HCT116 (cell line): ENCODE data around the gene FAM131C. TPM values are rescaled to one million over a fixed set of nuclear protein-coding genes. Genes with fewer than 3 reads are reported as not detected.

Experiments
- ATAC-seq: fragments of 200-7000 bp; cut with Tn5 transposase; 2 replicates; pipeline ENCODE4 v1.9.1; 2020; ENCODE audit warnings: mild to moderate bottlenecking, moderate library complexity
- BruUV-seq: library from RNA; stranded (reverse); fragments of 400-500 nt; replicated peaks from 2 replicates; lab custom pipeline; 2021; lab: Mats Ljungman, UMichigan
- CTCF ChIA-PET: fragments of 300-600 bp; sonication (Branson Sonifier 250); formaldehyde crosslinking; loops from one replicate; lab custom pipeline; 2021; ENCODE audit warnings: antibody characterized with exemption; lab: Charles Lee
- POLR2A ChIA-PET: fragments of 300-600, 350-600 bp; sonication (Branson Sonifier 250); formaldehyde crosslinking; loops from one replicate; lab custom pipeline; 2021; ENCODE audit warnings: antibody characterized with exemption; lab: Charles Lee
- RAD21 ChIA-PET, 2 experiments: fragments of 300-600 bp; sonication (Branson Sonifier 250); formaldehyde crosslinking; loops; one replicate each; lab custom pipeline; 2023; ENCODE audit warnings: low total read pairs in 2 of 2; ENCODE audit not compliant: uncharacterized antibody in 2 of 2, unreplicated experiment in 2 of 2, low non-redundant PET in 1 of 2; lab: Charles Lee
- DNase-seq: peaks from one replicate; pipeline ENCODE4 v3.0.0-alpha.2; 2010; ENCODE audit warnings: low read depth, low spot score
- H2AFZ ChIP-seq: fragments of 200-600 bp; shearing (Covaris generic), sonication (generic); 2 replicates; pipeline ENCODE4 v1.6.1; 2017; ENCODE audit warnings: low read depth, mixed run types, mixed read lengths, antibody characterized with exemption, low read length; ENCODE audit not compliant: poor library complexity, severe bottlenecking
- H3K27ac ChIP-seq: 2 replicates; pipeline ENCODE4 v1.5.1; 2012; ENCODE audit warnings: low read depth, low read length
- H3K27me3 ChIP-seq: fragments of 200-600 bp; sonication (generic); 2 replicates; pipeline ENCODE4 v1.6.1; 2016; ENCODE audit warnings: mixed run types, low read length, mixed read lengths; ENCODE audit not compliant: insufficient read depth
- H3K36me3 ChIP-seq, 2 experiments: fragments of 200-500 bp in 1 of 2; fragments of 200-600 bp in 1 of 2; sonication (Bioruptor generic) in 1 of 2; sonication (generic) in 1 of 2; 2 replicates each; pipeline versions ENCODE4 v1.5.1 to v1.6.1; 2014 to 2016; ENCODE audit warnings: low read length in 2 of 2, inconsistent platforms in 1 of 2, mixed read lengths in 1 of 2, mixed run types in 1 of 2; ENCODE audit not compliant: insufficient read depth in 2 of 2, control insufficient read depth in 1 of 2
- H3K4me1 ChIP-seq, 2 experiments: fragments of 200-600 bp in 1 of 2; sonication (generic) in 1 of 2; 2 replicates each; pipeline versions ENCODE4 v1.5.1 to v1.6.1; 2012 to 2017; ENCODE audit warnings: low read length in 2 of 2, inconsistent platforms in 1 of 2, mild to moderate bottlenecking in 1 of 2, mixed read lengths in 1 of 2, mixed run types in 1 of 2, moderate library complexity in 1 of 2; ENCODE audit not compliant: insufficient read depth in 2 of 2, control insufficient read depth in 1 of 2
- H3K4me2 ChIP-seq: fragments of 200-600 bp; sonication (generic); 2 replicates; pipeline ENCODE4 v1.6.1; 2017; ENCODE audit warnings: mixed run types, low read length, mixed read lengths
- H3K4me3 ChIP-seq, 2 experiments: fragments of 200-600 bp in 1 of 2; sonication (generic) in 1 of 2; replicated peaks in 1 of 2; 2 replicates each; pipeline ENCODE4 v1.5.1; 2011 to 2016; ENCODE audit warnings: low read length in 2 of 2, control low read depth in 1 of 2, low read depth in 1 of 2, mild to moderate bottlenecking in 1 of 2, mixed read lengths in 1 of 2, mixed run types in 1 of 2
- H3K79me2 ChIP-seq: fragments of 200-600 bp; sonication (generic); 2 replicates; pipeline ENCODE4 v1.6.1; 2017; ENCODE audit warnings: mild to moderate bottlenecking, mixed run types, low read length, moderate library complexity, mixed read lengths; ENCODE audit not compliant: insufficient read depth
- H3K9ac ChIP-seq: fragments of 200-600 bp; sonication (generic); 2 replicates; pipeline ENCODE4 v1.6.1; 2016; ENCODE audit warnings: low read length, mixed read lengths
- H3K9me2 ChIP-seq: fragments of 200-600 bp; sonication (generic), shearing (Covaris generic); 2 replicates; pipeline ENCODE4 v1.6.1; 2017; ENCODE audit warnings: mixed run types, mild to moderate bottlenecking, moderate library complexity; ENCODE audit not compliant: insufficient read depth
- H3K9me3 ChIP-seq, 2 experiments: fragments of 200-500 bp in 1 of 2; fragments of 200-600 bp in 1 of 2; sonication (Bioruptor generic) in 1 of 2; sonication (generic) in 1 of 2; 2 replicates each; pipeline ENCODE4 v1.6.1; 2014 to 2017; ENCODE audit warnings: low read length in 2 of 2, mixed read lengths in 2 of 2, inconsistent platforms in 1 of 2, low read depth in 1 of 2, mild to moderate bottlenecking in 1 of 2, mixed run types in 1 of 2, moderate library complexity in 1 of 2; ENCODE audit not compliant: control insufficient read depth in 1 of 2, insufficient read depth in 1 of 2
- H4K20me1 ChIP-seq: fragments of 200-600 bp; sonication (generic), shearing (Covaris generic); 2 replicates; pipeline ENCODE4 v1.6.1; 2017; ENCODE audit warnings: mixed run types, mild to moderate bottlenecking, moderate library complexity; ENCODE audit not compliant: insufficient read depth
- CEBPB ChIP-seq: IDR thresholded peaks from 2 replicates; pipeline ENCODE4 v1.6.1; 2012; ENCODE audit warnings: low read depth
- EZH2phosphoT487 ChIP-seq: fragments of 200-600 bp; IDR thresholded peaks from 2 replicates; pipeline ENCODE4 v1.6.1; 2018; ENCODE audit warnings: antibody characterized with exemption, borderline replicate concordance
- FOSL1 ChIP-seq: IDR thresholded peaks from 2 replicates; pipeline ENCODE4 v1.6.1; 2012; ENCODE audit warnings: low read depth
- POLR2A ChIP-seq: IDR thresholded peaks from 2 replicates; pipeline ENCODE4 v1.7.0; 2011; ENCODE audit warnings: borderline replicate concordance; ENCODE audit not compliant: insufficient read depth, insufficient read length; ENCODE audit errors: extremely low read depth
- POLR2AphosphoS5 ChIP-seq: IDR thresholded peaks from 2 replicates; pipeline ENCODE4 v1.6.1; 2011; ENCODE audit warnings: mild to moderate bottlenecking, low read depth, low read length, moderate library complexity
- RAD21 ChIP-seq: IDR thresholded peaks from 2 replicates; pipeline ENCODE4 v1.6.1; 2012; ENCODE audit warnings: low read depth, mild to moderate bottlenecking
- SIN3A ChIP-seq: IDR thresholded peaks from 2 replicates; pipeline ENCODE4 v1.6.1; 2012; ENCODE audit warnings: low read depth
- SP1 ChIP-seq: IDR thresholded peaks from 2 replicates; pipeline ENCODE4 v1.6.1; 2012; ENCODE audit warnings: low read depth
- YY1 ChIP-seq: IDR thresholded peaks from 2 replicates; pipeline ENCODE4 v1.6.1; 2011; ENCODE audit warnings: low read length, low read depth, moderate library complexity, mild to moderate bottlenecking; ENCODE audit not compliant: insufficient replicate concordance; ENCODE audit errors: extremely low read depth
- ZFX ChIP-seq: fragments of 450-650 bp; IDR thresholded peaks from 2 replicates; pipeline ENCODE4 v1.6.1; 2017
- intact Hi-C: fragments of 100-400 bp; cut with micrococcal nuclease; formaldehyde crosslinking; loops from 2 replicates; pipeline ENCODE4 v1.10.0; 2022
- total RNA-seq: library from RNA; stranded (reverse); gene quantifications from one replicate; pipeline ENCODE4 v1.2.1, GENCODE V29; 2021; ENCODE audit not compliant: unreplicated experiment
- TF ChIP-seq, protein P1 (sequence below): IDR thresholded peaks from 2 replicates; pipeline ENCODE4 v1.6.1; 2011; ENCODE audit warnings: mild to moderate bottlenecking, low read length, moderate library complexity; ENCODE audit not compliant: insufficient replicate concordance; ENCODE audit errors: extremely low read depth
- TF ChIP-seq, protein P2 (sequence below): IDR thresholded peaks from 2 replicates; pipeline ENCODE4 v1.6.1; 2012
- TF ChIP-seq, protein P3 (sequence below), 3 experiments: fragments of 200-600 bp in 1 of 3; sonication (generic) in 1 of 3; IDR thresholded peaks in 2 of 3; conservative IDR thresholded peaks in 1 of 3; 2 replicates each; pipeline ENCODE4 v1.5.1; 2012 to 2017; ENCODE audit warnings: low read depth in 2 of 3, low read length in 2 of 3, antibody characterized with exemption in 1 of 3, borderline replicate concordance in 1 of 3, control low read depth in 1 of 3, mild to moderate bottlenecking in 1 of 3, mixed read lengths in 1 of 3, mixed run types in 1 of 3, moderate library complexity in 1 of 3; ENCODE audit not compliant: insufficient read depth in 1 of 3

Gene FAM131C
- total RNA-seq, 1 experiment from 2014 or later: 11.6 TPM

DNA sequence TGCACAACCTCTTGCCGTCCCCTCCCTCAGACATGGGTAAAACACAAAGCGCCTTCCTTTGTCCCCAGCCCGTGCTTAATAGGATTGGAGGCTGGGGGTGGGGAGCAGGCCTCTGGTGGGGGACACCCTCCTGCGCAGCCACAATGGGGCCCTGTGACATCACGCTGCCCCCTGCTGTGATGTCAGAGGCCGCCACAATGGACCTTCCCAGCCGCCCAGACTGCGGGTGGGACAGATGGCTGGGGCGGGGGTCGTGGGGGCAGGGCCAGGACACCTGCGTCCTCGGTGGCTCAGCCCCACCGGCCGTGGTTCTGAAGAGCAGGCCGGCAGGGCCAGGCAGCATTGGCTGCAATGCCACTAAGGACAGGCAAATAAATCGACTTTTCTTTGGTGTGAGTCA lies 42.6 kb upstream of the FAM131C start:
- H3K4me3 ChIP-seq: no peak overlapping the region
- no peak for ATAC-seq
- CTCF ChIA-PET: no interaction called here

DNA sequence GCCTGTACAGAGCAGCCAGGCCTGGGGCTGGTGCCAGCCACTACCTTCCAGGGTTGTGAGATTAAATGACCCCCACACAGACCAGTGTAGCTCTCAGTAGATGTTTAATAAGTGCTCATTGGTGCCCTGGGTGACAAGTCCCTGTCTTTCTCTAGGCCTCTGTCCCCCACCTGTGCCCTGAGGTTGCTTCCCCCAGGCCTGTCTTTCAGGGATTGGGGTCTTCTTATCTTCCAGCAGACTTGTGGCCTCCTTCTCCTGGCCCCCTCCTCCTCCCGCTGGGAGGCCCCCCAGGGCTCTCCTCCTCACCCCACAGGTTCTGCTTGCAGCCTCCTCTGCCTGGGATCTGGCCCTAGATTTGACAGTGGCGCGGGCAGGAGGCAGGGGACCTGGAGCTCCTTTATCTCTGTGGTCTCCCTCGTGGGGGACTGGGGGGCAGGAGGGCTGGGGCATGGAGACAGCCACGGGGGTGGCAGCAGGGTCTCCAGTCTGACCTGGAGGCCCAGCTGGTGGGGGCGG lies 42.1 kb upstream of the FAM131C start:
- intact Hi-C loops: no loop called here
- Histone ChIP-seq H3K27me3 (no peaks in the 10 kb centered on the region), H3K4me1 (peaks cover 0 to under 1% of the 10 kb centered on the region in 2 experiments; a peak in 1 of 4 replicates), H3K4me2 (no peak overlapping the region), H2AFZ (no peak overlapping the region), H4K20me1 (no peaks in the 10 kb centered on the region), H3K27ac (no peak overlapping the region), H3K36me3 (no peaks in the 10 kb centered on the region), H3K9me3 (no peaks in the 10 kb centered on the region), H3K9ac (no peak overlapping the region), H3K4me3 (no peak overlapping the region), H3K9me2 (no peaks in the 10 kb centered on the region), H3K79me2 (no peaks in the 10 kb centered on the region)
- ChIA-PET CTCF (no interaction called here), POLR2A (no interaction called here), RAD21 (no interaction called here)
- no peak for ATAC-seq
- no peak for DNase-seq
- BruUV-seq: no TSS peak
- TF ChIP-seq RAD21: no peak
- no peak for TF ChIP-seq FOSL1
- TF ChIP-seq EZH2phosphoT487: no peak
- no peak for TF ChIP-seq CEBPB
- TF ChIP-seq, protein P1, sequence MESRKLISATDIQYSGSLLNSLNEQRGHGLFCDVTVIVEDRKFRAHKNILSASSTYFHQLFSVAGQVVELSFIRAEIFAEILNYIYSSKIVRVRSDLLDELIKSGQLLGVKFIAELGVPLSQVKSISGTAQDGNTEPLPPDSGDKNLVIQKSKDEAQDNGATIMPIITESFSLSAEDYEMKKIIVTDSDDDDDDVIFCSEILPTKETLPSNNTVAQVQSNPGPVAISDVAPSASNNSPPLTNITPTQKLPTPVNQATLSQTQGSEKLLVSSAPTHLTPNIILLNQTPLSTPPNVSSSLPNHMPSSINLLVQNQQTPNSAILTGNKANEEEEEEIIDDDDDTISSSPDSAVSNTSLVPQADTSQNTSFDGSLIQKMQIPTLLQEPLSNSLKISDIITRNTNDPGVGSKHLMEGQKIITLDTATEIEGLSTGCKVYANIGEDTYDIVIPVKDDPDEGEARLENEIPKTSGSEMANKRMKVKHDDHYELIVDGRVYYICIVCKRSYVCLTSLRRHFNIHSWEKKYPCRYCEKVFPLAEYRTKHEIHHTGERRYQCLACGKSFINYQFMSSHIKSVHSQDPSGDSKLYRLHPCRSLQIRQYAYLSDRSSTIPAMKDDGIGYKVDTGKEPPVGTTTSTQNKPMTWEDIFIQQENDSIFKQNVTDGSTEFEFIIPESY: no peak
- no peak for TF ChIP-seq ZFX
- TF ChIP-seq, protein P2, sequence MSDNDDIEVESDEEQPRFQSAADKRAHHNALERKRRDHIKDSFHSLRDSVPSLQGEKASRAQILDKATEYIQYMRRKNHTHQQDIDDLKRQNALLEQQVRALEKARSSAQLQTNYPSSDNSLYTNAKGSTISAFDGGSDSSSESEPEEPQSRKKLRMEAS: no peak
- TF ChIP-seq, protein P3, sequence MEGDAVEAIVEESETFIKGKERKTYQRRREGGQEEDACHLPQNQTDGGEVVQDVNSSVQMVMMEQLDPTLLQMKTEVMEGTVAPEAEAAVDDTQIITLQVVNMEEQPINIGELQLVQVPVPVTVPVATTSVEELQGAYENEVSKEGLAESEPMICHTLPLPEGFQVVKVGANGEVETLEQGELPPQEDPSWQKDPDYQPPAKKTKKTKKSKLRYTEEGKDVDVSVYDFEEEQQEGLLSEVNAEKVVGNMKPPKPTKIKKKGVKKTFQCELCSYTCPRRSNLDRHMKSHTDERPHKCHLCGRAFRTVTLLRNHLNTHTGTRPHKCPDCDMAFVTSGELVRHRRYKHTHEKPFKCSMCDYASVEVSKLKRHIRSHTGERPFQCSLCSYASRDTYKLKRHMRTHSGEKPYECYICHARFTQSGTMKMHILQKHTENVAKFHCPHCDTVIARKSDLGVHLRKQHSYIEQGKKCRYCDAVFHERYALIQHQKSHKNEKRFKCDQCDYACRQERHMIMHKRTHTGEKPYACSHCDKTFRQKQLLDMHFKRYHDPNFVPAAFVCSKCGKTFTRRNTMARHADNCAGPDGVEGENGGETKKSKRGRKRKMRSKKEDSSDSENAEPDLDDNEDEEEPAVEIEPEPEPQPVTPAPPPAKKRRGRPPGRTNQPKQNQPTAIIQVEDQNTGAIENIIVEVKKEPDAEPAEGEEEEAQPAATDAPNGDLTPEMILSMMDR (IDR thresholded peaks at IDR 0.05 in 2 of 3, conservative IDR thresholded peaks at IDR 0.05 in 1 of 3; ENCODE audit: borderline replicate concordance in 1 of 3, insufficient read depth in 1 of 3, low read depth in 2 of 3, low read length in 2 of 3): no peak

More for the DNA sequence above, 42.6 kb upstream of the FAM131C start:
- H3K27ac ChIP-seq: no peak overlapping the region
- H3K9me2 ChIP-seq: no peaks in the 10 kb centered on the region
- no peaks in the 10 kb centered on the region for H3K79me2 ChIP-seq
- intact Hi-C loops: no loop called here
- TF ChIP-seq SP1 (no peak), FOSL1 (no peak), RAD21 (no peak), POLR2A (no peak), YY1 (no peak), POLR2AphosphoS5 (no peak), SIN3A (no peak)
- TF ChIP-seq, protein P3 (IDR thresholded peaks at IDR 0.05 in 2 of 3, conservative IDR thresholded peaks at IDR 0.05 in 1 of 3; ENCODE audit: borderline replicate concordance in 1 of 3, insufficient read depth in 1 of 3, low read depth in 2 of 3, low read length in 2 of 3): no peak
- no peaks in the 10 kb centered on the region for H3K9me3 ChIP-seq
- no peak overlapping the region for H3K9ac ChIP-seq
- H3K36me3 ChIP-seq: no peaks in the 10 kb centered on the region
- ChIA-PET POLR2A (no interaction called here), RAD21 (no interaction called here)
- H2AFZ ChIP-seq: no peak overlapping the region
- H4K20me1 ChIP-seq: no peaks in the 10 kb centered on the region
- DNase-seq: no peak
- no peaks in the 10 kb centered on the region for H3K27me3 ChIP-seq
- H3K4me1 ChIP-seq: peaks cover 0 to 4% of the 10 kb centered on the region in 2 experiments; a peak in 3 of 4 replicates
- no peak overlapping the region for H3K4me2 ChIP-seq
- no TSS peak for BruUV-seq
